ENCODE results near the gene ATRNL1.

Gene ATRNL1

GRCh38 chr10:115063701-115064658, 29.2 kb upstream of the ATRNL1 start:
- Histone ChIP-seq H3K27ac (no peak overlapping the region), H2AFZ (no peak overlapping the region), H3K36me3 (ENCODE audit: control insufficient read depth, insufficient read depth, low read length) (no peaks in the 10 kb centered on the region), H3K9ac (no peak overlapping the region), H3K9me3 (ENCODE audit: control insufficient read depth, low read length) (no peaks in the 10 kb centered on the region), H3K4me3 (ENCODE audit: low read depth, low read length) (no peak overlapping the region), H3K79me2 (no peaks in the 10 kb centered on the region), H3K4me2 (ENCODE audit: low read length) (no peak overlapping the region), H3K27me3 (ENCODE audit: control insufficient read depth, insufficient read depth, low read length) (no peaks in the 10 kb centered on the region), H3K4me1 (no peaks in the 10 kb centered on the region)
- TF ChIP-seq CTCF (IDR thresholded peaks at IDR 0.05) = no peak

- H3K27ac ChIP-seq = no peak overlapping the region
- H3K4me3 ChIP-seq (ENCODE audit: low read depth, low read length) = no peak overlapping the region
- no peak overlapping the region for H2AFZ ChIP-seq
- no peaks in the 10 kb centered on the region for H3K79me2 ChIP-seq
- no peaks in the 10 kb centered on the region for H3K36me3 ChIP-seq (ENCODE audit: control insufficient read depth, insufficient read depth, low read length)
- H3K27me3 ChIP-seq (ENCODE audit: control insufficient read depth, insufficient read depth, low read length) = no peaks in the 10 kb centered on the region
- H3K9me3 ChIP-seq (ENCODE audit: control insufficient read depth, low read length) = no peaks in the 10 kb centered on the region
- TF ChIP-seq CTCF (IDR thresholded peaks at IDR 0.05) = no peak
- no peaks in the 10 kb centered on the region for H3K4me1 ChIP-seq
- no peak overlapping the region for H3K4me2 ChIP-seq (ENCODE audit: low read length)
- no peak overlapping the region for H3K9ac ChIP-seq
These were observed 27.4 kb upstream of the ATRNL1 start for GRCh38 chr10:115065801-115066200.

GRCh38 chr10:115066528-115066927, 26.6 kb upstream of the ATRNL1 start:
- H3K9ac ChIP-seq = no peak overlapping the region
- no peak overlapping the region for H2AFZ ChIP-seq
- no peak overlapping the region for H3K27ac ChIP-seq
- H3K9me3 ChIP-seq (ENCODE audit: control insufficient read depth, low read length) = no peaks in the 10 kb centered on the region
- H3K36me3 ChIP-seq (ENCODE audit: control insufficient read depth, insufficient read depth, low read length) = no peaks in the 10 kb centered on the region
- H3K4me1 ChIP-seq = no peaks in the 10 kb centered on the region
- H3K4me3 ChIP-seq (ENCODE audit: low read depth, low read length) = no peak overlapping the region
- H3K4me2 ChIP-seq (ENCODE audit: low read length) = no peak overlapping the region
- no peak for TF ChIP-seq CTCF (IDR thresholded peaks at IDR 0.05)
- H3K79me2 ChIP-seq = no peaks in the 10 kb centered on the region
- no peaks in the 10 kb centered on the region for H3K27me3 ChIP-seq (ENCODE audit: control insufficient read depth, insufficient read depth, low read length)

- H3K27me3 ChIP-seq (ENCODE audit: control insufficient read depth, insufficient read depth, low read length) = no peaks in the 10 kb centered on the region
These were observed 19.4 kb upstream of the ATRNL1 start for GRCh38 chr10:115073796-115074195.

More at GRCh38 chr10:115073796-115074195, 19.4 kb upstream of the ATRNL1 start:
- Histone ChIP-seq H3K27ac (no peak overlapping the region), H3K4me2 (ENCODE audit: low read length) (no peak overlapping the region), H3K9ac (no peak overlapping the region), H3K79me2 (no peaks in the 10 kb centered on the region), H2AFZ (no peak overlapping the region), H3K36me3 (ENCODE audit: control insufficient read depth, insufficient read depth, low read length) (no peaks in the 10 kb centered on the region), H3K4me1 (no peaks in the 10 kb centered on the region), H3K9me3 (ENCODE audit: control insufficient read depth, low read length) (no peaks in the 10 kb centered on the region), H3K4me3 (ENCODE audit: low read depth, low read length) (no peak overlapping the region)
- no peak for TF ChIP-seq CTCF (IDR thresholded peaks at IDR 0.05)

All from parathyroid adenoma (tissue), 2 donors.